Skin epidermis (tissue), 12 donors: ENCODE results near the gene ITPRID2.
"Not testable (repeated sequence)": the region's sequence is repeated elsewhere in the genome, so short reads cannot be mapped to it uniquely, and the experiment has no call there.

ENCODE experiments used
- H3K27ac ChIP-seq, 21 experiments: fragments of 200-600 bp; sonication (generic) in 11 of 21; one replicate each; pipeline ENCODE4 v1.5.0; 2020; ENCODE audit warnings: mild to moderate bottlenecking in 3 of 21, inconsistent platforms in 2 of 21, moderate library complexity in 2 of 21
- H3K4me3 ChIP-seq, 7 experiments: fragments of 200-600 bp; sonication (generic) in 2 of 7; one replicate each; pipeline ENCODE4 v1.5.0; 2020; ENCODE audit warnings: inconsistent platforms in 2 of 7, mild to moderate bottlenecking in 2 of 7, moderate library complexity in 1 of 7

The ITPRID2 gene

GRCh38 chr2:181953881-181954537 is 62.5 kb downstream of the ITPRID2 start:
- Histone ChIP-seq H3K27ac (peak overlapping the region in 2 of 21 experiments; percentile 12 to 27), H3K4me3 (peak overlapping the region in 2 of 7 experiments; percentile 17 to 21)

GRCh38 chr2:181954538-181954883 is 63.0 kb downstream of the ITPRID2 start:
- peak overlapping the region in 3 of 21 experiments; percentile 12 to 57 (median 27) for H3K27ac ChIP-seq
- no peak overlapping the region for H3K4me3 ChIP-seq

GRCh38 chr2:181955010-181955409 is 63.5 kb downstream of the ITPRID2 start:
- Histone ChIP-seq H3K4me3 (no peak overlapping the region), H3K27ac (peak overlapping the region in 2 of 21 experiments; percentile 27 to 57)

- H3K27ac ChIP-seq, H3K4me3 ChIP-seq: not testable (repeated sequence)
These were observed 64.3 kb downstream of the ITPRID2 start for GRCh38 chr2:181955866-181956265.

GRCh38 chr2:181957668-181958067 is 66.1 kb downstream of the ITPRID2 start:
- no peak overlapping the region for H3K4me3 ChIP-seq
- H3K27ac ChIP-seq, result no peak overlapping the region

GRCh38 chr2:181958726-181959125 is 67.2 kb downstream of the ITPRID2 start:
- H3K4me3 ChIP-seq, result no peak overlapping the region
- no peak overlapping the region for H3K27ac ChIP-seq

- Histone ChIP-seq H3K27ac (no peak overlapping the region), H3K4me3 (no peak overlapping the region)
These were observed 68.0 kb downstream of the ITPRID2 start for GRCh38 chr2:181959508-181959907.

- H3K27ac ChIP-seq, H3K4me3 ChIP-seq: not testable (repeated sequence)
These were observed 69.6 kb downstream of the ITPRID2 start for GRCh38 chr2:181961167-181961566.

GRCh38 chr2:181962142-181962541 is 70.6 kb downstream of the ITPRID2 start:
- no peak overlapping the region for H3K4me3 ChIP-seq
- H3K27ac ChIP-seq, result no peak overlapping the region

GRCh38 chr2:181970160-181970794 is 78.7 kb downstream of the ITPRID2 start:
- no peak overlapping the region for H3K27ac ChIP-seq
- no peak overlapping the region for H3K4me3 ChIP-seq

- H3K27ac ChIP-seq, result peak overlapping the region in 1 of 21 experiments; percentile 6
- H3K4me3 ChIP-seq, result no peak overlapping the region
These were observed 79.5 kb downstream of the ITPRID2 start for GRCh38 chr2:181971032-181971431.

- peak overlapping the region in 2 of 21 experiments; percentile 14 to 34 for H3K27ac ChIP-seq
- no peak overlapping the region for H3K4me3 ChIP-seq
These were observed 81.1 kb downstream of the ITPRID2 start for GRCh38 chr2:181972431-181973170.

- H3K27ac ChIP-seq, result peak overlapping the region in 2 of 21 experiments; percentile 14 to 34
These were observed 81.7 kb downstream of the ITPRID2 start for GRCh38 chr2:181973171-181973783.

GRCh38 chr2:181977661-181978350 is 86.3 kb downstream of the ITPRID2 start:
- H3K27ac ChIP-seq, result peak overlapping the region in 11 of 21 experiments; percentile 3 to 65 (median 48)

More at GRCh38 chr2:181973171-181973783, 81.7 kb downstream of the ITPRID2 start:
- H3K4me3 ChIP-seq, result no peak overlapping the region

GRCh38 chr2:181978351-181979150 is 87.0 kb downstream of the ITPRID2 start:
- H3K4me3 ChIP-seq, result no peak overlapping the region
- H3K27ac ChIP-seq, result peak overlapping the region in 11 of 21 experiments; percentile 3 to 65 (median 48)

More at GRCh38 chr2:181977661-181978350, 86.3 kb downstream of the ITPRID2 start:
- no peak overlapping the region for H3K4me3 ChIP-seq
